ENCODE results near the gene TTYH3.
A peak's percentile ranks its signal among the peaks of the same experiment; 100 is the strongest.
"Not testable (repeated sequence)": the region's sequence is repeated elsewhere in the genome, so short reads cannot be mapped to it uniquely, and the experiment has no call there.

Gene TTYH3, protein sequence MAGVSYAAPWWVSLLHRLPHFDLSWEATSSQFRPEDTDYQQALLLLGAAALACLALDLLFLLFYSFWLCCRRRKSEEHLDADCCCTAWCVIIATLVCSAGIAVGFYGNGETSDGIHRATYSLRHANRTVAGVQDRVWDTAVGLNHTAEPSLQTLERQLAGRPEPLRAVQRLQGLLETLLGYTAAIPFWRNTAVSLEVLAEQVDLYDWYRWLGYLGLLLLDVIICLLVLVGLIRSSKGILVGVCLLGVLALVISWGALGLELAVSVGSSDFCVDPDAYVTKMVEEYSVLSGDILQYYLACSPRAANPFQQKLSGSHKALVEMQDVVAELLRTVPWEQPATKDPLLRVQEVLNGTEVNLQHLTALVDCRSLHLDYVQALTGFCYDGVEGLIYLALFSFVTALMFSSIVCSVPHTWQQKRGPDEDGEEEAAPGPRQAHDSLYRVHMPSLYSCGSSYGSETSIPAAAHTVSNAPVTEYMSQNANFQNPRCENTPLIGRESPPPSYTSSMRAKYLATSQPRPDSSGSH

GRCh38 chr7:2631946-2632732 lies at the start of gene TTYH3:
Gene TTYH3 (plus strand): TSS chr7:2631986. CDS start chr7:2632156, 170 bp downstream.
- ATAC-seq (peak; percentile 25), DNase-seq (no peak)

DNA sequence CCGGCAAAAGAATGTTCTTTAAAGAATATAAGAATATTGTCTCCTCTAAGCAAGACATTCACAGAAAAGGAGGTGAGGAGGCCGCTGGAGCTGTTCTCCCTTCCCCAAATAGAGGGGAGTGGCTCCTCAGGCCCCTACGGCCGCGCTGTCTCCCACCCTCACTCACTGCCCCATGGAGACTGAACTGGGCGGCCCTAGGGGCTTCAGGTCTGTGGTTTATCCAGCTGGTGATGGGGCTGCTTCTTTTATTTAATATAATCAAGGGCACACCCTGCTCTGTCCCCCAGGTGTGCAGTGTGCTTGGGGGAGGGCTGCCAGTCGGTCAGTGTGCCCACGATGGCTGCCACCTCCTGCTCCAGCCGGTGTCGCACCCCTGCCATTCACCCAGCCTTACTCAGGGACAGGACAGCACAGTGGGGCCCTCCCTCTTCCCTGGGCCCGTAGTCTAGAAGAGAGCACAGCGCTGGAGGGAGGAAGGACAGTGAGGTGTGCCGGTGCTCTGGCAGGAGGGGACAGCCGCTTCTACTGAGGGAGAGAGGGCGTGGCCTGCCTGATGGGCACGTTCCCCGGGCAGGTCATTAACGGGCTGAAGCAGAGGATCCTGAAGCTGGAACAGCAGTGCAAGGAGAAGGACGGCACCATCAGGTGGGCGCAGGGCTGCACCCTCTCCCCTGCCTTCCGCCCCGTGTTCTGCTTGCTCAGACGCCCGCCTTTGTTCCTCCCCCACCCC lies 49.6 kb upstream of the TTYH3 start:
- DNase-seq (no peak), ATAC-seq (no peak)

DNA sequence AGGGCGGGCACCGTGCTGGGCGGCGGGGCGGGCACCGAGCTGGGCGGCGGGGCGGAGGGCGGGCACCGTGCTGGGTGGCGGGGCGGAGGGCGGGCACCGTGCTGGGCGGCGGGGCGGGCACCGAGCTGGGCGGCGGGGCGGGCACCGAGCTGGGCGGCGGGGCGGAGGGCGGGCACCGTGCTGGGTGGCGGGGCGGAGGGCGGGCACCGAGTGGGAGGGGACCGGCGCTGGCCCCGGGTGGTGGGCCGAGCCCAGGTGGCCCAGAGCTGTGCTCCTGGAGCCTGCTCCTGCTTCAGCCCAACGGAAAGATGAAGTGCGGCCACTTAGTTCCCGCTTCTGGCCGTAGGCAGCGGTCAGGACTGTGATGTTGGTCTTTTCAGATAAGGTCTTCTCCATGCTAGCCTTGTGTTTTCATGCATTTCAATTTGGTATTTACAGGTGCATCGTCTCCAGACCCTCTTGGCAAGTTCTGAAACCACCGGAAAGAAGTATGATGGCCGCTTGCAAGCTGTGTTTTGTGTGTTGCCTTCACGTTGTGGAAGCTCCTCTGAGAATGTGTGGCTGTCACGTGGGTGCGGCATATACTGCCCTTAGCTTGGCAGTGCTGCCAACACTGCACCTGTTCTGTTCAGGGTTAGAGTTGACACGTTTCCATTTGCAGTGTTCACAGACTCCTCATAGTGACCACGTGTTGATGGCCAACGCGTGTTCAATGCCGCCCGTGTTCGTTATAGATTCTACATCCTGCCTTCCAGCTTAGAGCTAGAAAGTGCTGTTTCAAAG lies 47.8 kb upstream of the TTYH3 start:
- DNase-seq = no peak
- no peak for ATAC-seq

DNA sequence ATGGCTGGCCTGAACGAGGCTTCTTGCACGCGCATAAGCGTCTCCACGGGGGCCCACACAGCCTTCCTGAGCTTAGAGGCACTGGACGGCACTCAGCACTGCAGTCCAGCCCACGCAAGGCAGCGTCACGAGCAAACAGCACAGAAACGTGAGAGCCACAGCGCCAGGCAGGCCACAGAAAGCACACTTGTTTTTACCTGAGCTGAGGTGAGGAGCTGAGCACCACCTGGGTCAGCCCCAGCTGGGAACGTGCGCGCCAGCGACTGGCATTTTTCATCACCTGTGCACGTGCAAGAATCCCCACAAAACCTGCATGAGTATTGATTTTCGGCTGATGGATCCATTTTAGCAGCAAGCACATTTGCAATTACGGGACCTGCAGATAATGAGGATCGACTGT lies 46.3 kb upstream of the TTYH3 start:
- DNase-seq = no peak
- no peak for ATAC-seq

DNA sequence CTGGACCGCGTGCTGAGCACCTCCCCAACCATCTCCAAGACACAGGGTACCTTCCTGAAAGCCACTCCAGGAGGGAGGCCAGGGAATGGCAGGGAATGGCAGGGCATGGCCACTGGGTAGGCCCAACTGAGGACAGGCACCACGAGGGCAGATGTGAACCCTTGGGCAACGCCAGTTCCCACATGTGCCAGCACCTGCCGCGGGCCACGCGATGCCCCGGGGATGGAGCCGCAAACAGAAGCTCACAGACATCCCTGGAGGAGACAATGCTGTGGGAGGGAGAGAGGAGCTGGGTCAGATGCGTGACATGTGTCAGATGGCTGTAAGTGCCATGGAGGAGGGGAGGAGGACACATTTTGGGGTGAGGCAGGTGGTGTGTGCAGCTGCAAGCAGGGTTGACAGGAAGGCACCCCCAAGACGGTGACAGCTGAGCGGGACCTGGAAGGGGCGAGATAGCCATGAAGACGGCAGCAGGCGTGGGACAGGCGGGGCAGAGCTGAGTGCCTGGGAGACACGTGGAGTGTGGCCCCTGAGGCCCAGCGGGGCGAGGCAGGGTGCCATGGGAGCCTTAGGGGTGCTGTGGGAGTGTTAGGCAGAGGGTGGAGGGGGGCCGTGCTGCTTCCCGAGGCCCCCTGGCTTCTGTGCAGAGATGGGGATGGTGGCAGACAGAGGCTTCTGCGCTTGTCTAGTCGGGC lies 45.3 kb upstream of the TTYH3 start:
- ATAC-seq (no peak), DNase-seq (no peak)

GRCh38 chr7:2587134-2587533 lies 44.7 kb upstream of the TTYH3 start:
- ATAC-seq (no peak), DNase-seq (no peak)

DNA sequence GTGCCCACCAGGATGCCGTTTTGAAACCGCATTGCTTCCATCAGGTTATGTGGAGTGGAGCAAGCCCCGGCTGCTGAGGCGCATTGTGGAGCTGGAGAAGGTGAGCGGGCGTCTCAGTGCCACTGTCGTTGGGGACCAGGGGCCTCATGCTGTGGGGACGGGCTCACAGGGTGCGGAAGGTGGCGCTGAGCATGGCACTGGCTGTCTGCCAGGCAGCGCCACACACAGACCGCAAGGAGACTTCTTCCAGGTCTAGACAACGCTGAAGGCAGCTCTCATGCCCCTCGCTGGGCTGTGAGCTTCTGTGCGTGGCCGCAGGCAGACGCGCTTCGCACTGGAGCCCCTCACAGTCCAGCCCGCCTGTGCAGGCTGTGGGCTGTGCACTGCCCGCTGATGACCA lies 44.0 kb upstream of the TTYH3 start:
- ATAC-seq = no peak
- no peak for DNase-seq

DNA sequence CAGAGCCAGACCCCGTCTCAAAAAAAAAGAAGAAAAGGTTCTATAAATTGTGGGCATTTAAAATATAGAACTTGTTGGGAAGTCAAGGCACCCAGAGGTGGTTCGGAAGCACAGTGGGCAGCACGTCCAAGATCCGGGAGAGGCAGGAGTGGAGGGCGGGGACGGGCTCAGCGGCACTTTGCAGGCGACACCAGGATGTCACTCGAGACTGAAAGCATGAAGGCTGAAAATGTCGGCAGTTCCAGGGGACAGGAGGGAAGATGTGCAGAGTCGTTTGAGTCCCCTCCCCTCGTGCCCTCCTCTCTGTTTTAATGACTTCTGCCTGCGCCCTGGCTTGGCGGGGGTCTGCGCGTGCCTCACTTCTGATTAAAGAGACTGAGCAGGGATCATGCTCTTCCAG lies 42.4 kb upstream of the TTYH3 start:
- DNase-seq (no peak), ATAC-seq (no peak)

- DNase-seq, ATAC-seq: not testable (repeated sequence)
Observed at GRCh38 chr7:2589941-2590340, 41.8 kb upstream of the TTYH3 start.

GRCh38 chr7:2592375-2592865 lies 39.4 kb upstream of the TTYH3 start:
- ATAC-seq (no peak), DNase-seq (no peak)

GRCh38 chr7:2593036-2593727 lies 38.6 kb upstream of the TTYH3 start:
- ATAC-seq = no peak
- no peak for DNase-seq

- ATAC-seq = no peak
- DNase-seq = no peak
Observed at GRCh38 chr7:2594599-2594998, 37.2 kb upstream of the TTYH3 start.

DNA sequence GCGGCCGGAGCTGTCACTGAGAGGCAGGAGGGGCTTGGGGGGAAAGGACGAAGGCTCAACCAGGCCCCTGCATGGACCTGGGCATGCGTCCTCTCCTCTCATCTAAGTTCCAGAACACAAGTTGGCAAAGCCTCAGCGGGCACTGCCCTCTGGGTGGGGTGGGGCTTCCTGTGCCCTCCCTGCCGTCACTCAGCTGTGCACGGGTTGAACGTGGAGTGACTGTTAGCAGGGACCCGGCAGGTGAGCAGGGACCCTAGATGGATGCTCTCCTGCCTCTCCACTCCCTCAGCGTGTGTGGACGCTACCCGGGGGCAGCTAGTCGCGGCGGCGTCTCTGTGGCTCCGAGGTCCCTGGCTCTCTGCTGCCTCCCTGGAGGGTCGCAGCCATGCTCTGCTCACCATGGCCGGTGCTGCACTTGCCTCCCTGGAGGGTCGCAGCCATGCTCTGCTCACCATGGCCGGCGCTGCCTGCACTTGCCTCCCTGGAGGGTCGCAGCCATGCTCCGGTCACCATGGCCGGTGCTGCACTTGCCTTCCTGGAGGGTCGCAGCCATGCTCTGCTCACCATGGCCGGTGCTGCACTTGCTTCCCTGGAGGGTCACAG lies 36.4 kb upstream of the TTYH3 start:
- DNase-seq (no peak), ATAC-seq (no peak)

DNA sequence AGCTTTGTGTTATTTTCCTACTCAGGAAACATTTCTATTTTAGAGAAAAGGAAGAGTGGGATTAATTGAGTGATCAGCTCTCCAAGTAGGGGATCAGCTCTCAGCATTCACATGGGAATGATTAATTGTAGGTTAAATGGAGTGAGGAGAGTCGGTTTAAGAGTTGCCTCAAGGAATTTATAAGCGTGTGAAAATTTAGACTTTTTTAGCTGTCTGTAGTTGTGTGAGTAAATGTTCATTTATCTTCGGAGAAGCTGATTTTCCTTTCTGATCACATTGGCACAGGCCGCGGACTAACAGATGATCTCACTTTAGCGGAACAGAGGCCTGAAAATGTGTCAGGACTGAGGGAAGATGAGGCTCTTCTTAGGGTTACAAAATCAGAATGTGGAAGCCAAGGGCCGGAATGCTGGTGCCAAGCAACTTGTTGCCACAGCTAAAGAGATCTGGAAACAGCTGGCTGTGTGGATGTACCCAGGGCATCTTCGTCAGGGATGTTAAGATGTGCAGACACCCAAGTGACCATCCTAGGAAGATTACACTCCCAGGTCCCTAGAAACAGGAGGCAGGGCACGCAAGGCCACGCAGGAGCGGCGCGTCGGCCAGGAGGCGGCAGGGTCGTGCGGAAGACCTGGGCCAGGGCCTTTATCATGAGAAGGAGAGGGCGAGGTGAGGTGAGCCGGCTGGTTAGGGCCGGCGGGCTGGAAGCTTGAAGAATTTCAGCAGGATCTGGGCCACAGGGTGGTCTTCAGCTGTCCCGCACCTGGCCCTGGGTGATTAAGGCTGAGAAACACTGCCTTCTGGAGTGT lies 35.1 kb upstream of the TTYH3 start:
- no peak for DNase-seq
- no peak for ATAC-seq

GRCh38 chr7:2597273-2597640 lies 34.5 kb upstream of the TTYH3 start:
- no peak for DNase-seq
- ATAC-seq = no peak

DNA sequence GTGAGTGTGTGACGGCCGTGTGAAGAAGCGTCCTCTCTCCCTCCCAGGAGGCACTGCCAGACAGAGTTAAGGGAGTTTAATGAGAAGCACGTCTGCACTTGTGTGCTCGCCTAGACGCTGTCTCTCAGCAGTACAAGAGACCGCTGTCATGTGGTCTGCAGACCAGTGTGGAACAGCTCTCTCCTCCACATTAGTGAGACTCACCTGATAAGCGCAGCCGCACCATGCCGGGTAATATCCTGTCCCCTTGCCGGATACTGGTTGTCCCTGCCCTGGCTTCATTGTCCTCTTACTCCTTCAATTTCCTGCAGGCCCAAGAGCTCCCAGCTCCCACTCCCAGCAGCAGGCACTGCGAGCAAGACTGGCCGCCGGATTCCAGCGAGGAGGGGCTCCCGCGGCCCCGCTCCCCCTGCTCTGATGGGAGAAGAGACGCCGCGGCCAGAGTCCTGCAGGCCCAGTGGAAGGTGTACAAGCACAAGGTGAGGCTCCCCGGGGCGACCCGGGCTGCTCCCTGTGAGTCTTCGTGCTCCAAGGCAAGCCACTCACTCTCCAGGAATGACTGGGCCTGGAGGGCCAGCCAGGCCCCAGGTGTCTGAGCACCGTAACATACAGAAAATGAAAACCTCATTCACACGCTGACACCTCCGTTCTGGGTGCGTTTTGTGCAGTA lies 33.5 kb upstream of the TTYH3 start:
- ATAC-seq = no peak
- DNase-seq = no peak

DNA sequence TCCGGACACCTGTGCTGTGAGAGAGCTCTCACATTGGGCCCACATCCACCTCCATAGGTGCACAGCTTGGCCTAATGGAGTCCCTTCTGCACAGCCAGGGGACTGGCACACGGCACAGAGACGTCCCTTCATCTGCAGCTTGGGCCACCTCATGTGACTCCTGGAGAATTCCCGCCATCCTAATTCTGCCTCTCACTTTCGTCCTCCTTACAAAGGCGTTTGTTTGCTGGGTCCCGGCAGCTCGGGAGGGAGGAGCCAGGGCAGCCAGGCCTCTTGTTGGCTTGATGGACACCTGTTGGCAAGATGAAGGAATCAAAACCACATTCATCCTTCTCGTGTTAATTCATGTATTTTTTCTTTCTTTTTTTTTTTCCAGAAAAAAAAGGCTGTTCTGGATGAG lies 30.7 kb upstream of the TTYH3 start:
- ATAC-seq (no peak), DNase-seq (no peak)

DNA sequence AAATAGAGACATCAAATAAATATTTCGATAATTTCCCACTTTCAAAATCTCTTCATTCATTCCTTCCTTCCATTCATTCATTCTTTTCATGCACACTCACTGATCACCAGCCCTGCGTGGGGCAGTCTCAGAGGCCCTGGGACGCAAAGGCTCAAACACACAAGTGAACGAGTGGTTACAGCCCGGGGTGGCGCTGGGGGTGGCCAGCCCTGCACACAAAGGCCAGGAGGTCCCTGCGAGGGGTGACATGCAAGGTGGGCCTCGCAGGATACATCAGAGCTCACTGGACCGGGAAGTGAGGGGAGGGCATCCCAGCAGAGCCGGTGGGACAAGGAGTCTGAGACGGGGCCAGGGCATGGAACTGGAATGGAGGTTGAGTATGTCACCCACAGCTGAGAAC lies 29.9 kb upstream of the TTYH3 start:
- ATAC-seq = no peak
- DNase-seq = no peak
